GM18907 (cell line): ENCODE data around the gene PERP.

Experiments
- ATAC-seq: cut with Tn5 transposase; IDR thresholded peaks from one replicate; pipeline ENCODE4 v1.9.1; 2021; ENCODE audit warnings: mild to moderate bottlenecking, moderate library complexity; ENCODE audit not compliant: unreplicated experiment

PERP gene

DNA sequence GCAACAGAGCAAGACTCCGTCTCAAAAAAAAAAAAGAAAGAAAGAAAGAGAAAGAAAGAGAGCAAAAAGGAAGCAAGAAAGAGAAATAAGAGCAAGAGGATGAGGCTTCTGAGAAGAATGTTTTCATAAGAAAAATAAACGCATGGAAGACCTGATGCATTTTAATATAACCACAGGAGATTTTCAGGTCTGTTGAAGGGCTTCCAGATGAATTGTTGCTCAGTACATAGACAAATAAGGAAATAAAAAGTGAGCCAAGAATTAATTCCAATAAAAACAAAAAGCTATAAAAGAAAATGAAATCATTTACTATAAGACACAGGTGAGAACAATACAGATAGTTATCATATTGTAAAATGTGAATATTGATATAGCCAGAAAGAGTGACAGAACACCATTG is 43.5 kb downstream of the PERP start:
- ATAC-seq: no peak

DNA sequence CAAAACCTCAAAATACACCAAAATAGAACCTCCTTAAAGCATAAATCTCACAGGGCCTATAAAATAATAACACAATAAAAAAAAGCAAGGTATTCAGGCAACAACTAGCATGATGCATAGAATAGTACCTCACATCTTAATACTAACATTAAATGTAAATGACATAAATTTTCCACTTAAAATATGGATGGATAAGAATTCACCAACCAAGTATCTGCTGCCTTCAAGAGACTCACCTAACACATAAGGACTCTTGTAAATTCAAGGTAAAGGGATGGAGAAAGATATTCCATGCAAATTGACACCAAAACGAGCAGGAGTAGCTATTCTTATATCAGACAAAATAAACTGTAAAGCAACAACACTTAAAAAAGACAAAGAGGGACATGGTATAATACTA is 52.2 kb downstream of the PERP start:
- ATAC-seq: no peak

DNA sequence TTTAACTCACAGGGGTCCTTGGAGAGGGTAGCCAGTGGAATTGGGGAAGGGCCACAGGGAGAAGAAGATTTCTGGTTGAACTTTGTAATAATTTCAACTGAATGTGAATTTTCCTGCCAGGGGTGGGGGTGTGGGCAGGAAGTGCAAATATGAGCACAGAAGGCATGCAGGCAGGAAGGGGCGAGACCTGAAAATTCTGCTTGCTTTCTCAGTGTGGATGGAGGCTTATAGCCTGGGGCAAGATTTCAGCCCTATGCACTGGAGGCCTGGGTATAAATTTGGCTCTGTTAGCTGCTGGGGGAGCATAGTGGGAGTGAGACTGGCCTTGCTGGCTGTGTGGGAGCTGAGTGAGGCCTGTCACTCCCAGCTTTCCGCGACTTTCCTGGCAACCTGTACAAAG is 54.4 kb downstream of the PERP start:
- ATAC-seq: no peak

DNA sequence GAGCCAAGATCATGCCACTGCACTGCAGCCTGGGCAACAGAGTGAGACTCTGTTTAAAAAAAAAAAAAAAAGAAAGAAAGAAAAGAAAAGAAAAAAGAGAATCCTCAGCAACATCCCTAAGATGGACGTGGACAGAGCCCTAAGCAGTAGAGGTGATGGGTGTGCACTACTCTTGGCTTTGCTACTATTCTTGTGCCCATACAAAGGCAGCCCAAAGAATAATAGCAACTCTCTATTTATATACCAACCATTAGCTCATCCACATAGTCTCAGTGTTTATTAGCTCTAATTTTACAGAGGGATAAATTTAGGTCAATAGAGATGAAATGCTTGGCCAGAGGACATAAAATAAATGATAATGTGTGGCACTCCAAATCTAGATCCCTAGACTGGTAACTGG is 62.2 kb downstream of the PERP start:
- ATAC-seq: no peak

DNA sequence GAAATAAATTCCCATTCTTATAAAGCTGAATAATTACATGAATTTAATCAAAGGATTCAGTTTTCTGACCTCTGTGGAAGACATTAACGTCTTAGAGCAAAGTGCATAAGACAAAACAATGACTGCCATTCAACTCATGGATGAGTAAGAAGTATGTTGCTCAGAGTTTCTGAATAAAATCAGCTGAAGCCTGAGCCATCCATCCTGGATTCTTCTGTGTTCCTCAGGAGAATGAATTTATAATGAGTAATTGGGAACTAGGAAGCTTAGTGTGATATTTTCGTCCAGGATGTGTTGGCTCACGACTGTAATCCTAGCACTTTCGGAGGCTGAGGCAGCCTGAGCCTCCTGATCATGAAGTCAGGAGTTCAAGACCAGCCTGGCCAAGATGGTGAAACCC is 62.8 kb downstream of the PERP start:
- ATAC-seq: no peak
